Peyer's patch (tissue), 4 donors: ENCODE results near the gene SUPT4H1. TPM values are rescaled to one million over a fixed set of nuclear protein-coding genes. Genes with fewer than 3 reads are reported as not detected.

Source experiments
- DNase-seq, 3 donors: peaks; one replicate each; pipeline ENCODE4 v3.0.0-alpha.2; 2017 to 2019
- H3K27ac ChIP-seq, 4 donors: fragments of 200-600 bp; sonication (generic); one replicate each; pipeline ENCODE4 v1.5.1; 2016 to 2019
- H3K27me3 ChIP-seq, 2 donors: fragments of 200-600 bp; sonication (generic); one replicate each; pipeline ENCODE4 v1.5.1; 2019
- H3K36me3 ChIP-seq, 3 donors: fragments of 200-600 bp; sonication (generic); one replicate each; pipeline ENCODE4 v1.5.1; 2016 to 2019
- H3K4me1 ChIP-seq, 4 donors: fragments of 200-600 bp; sonication (generic); one replicate each; pipeline ENCODE4 v1.5.1; 2016 to 2019
- H3K4me3 ChIP-seq, 4 donors: fragments of 200-600 bp; sonication (generic); 1 replicate in 3 of 4; 2 replicates in 1 of 4; pipeline ENCODE4 v1.5.1; 2016 to 2019; ENCODE audit warnings: mild to moderate bottlenecking in 1 of 4
- H3K9me3 ChIP-seq, 4 donors: fragments of 200-600 bp; sonication (generic); one replicate each; pipeline ENCODE4 v1.5.1; 2016 to 2019; ENCODE audit warnings: mild to moderate bottlenecking in 1 of 4
- CTCF ChIP-seq, 6 experiments: fragments of 450-650 bp in 4 of 6; fragments of 200-600 bp in 2 of 6; sonication (generic) in 1 of 6; IDR thresholded peaks; one replicate each; pipeline ENCODE4 v1.5.1; 2017 to 2019; ENCODE audit warnings: antibody characterized with exemption in 6 of 6, mild to moderate bottlenecking in 3 of 6, moderate library complexity in 1 of 6
- POLR2A ChIP-seq, 2 donors: fragments of 450-650 bp; IDR thresholded peaks; one replicate each; pipeline ENCODE4 v1.5.1; 2017; ENCODE audit warnings: antibody characterized with exemption in 2 of 2, mild to moderate bottlenecking in 2 of 2, moderate library complexity in 2 of 2
- total RNA-seq, 4 donors: library from RNA; depleted of rRNA; stranded (reverse); fragments of >200 nt; gene quantifications; one replicate each; pipeline ENCODE4 v1.1.0, GENCODE V29; 2016

SUPT4H1 gene
- total RNA-seq, 4 donors from 2014 or later: 31.9 to 56.1 (median 47.9) TPM

GRCh38 chr17:58382108-58382871 lies 30.3 kb upstream of the SUPT4H1 start:
- Histone ChIP-seq H3K27me3 (no peaks in the 10 kb centered on the region), H3K36me3 (no peaks in the 10 kb centered on the region), H3K4me1 (peaks cover 0 to 67% (median 6%) of the 10 kb centered on the region in 4 donors), H3K9me3 (no peaks in the 10 kb centered on the region), H3K4me3 (no peak overlapping the region), H3K27ac (peak overlapping the region in 3 of 4 donors; percentile 13 to 66 (median 40))
- TF ChIP-seq POLR2A (IDR thresholded peaks at IDR 0.05) (no peak), CTCF (IDR thresholded peaks at IDR 0.05) (no peak)
- DNase-seq: no peak

GRCh38 chr17:58381124-58382035 lies 29.4 kb upstream of the SUPT4H1 start:
- Histone ChIP-seq H3K9me3 (no peaks in the 10 kb centered on the region), H3K27ac (peak overlapping the region in 3 of 4 donors; percentile 13 to 66 (median 40)), H3K27me3 (no peaks in the 10 kb centered on the region), H3K36me3 (no peaks in the 10 kb centered on the region), H3K4me1 (peaks cover 0 to 70% (median 6%) of the 10 kb centered on the region in 4 donors), H3K4me3 (no peak overlapping the region)
- no peak for DNase-seq
- TF ChIP-seq POLR2A (IDR thresholded peaks at IDR 0.05) (no peak), CTCF (IDR thresholded peaks at IDR 0.05) (no peak)

- Histone ChIP-seq H3K36me3 (no peaks in the 10 kb centered on the region), H3K4me3 (no peak overlapping the region), H3K4me1 (peaks cover 0 to 77% (median 6%) of the 10 kb centered on the region in 4 donors)
Observed at GRCh38 chr17:58380207-58381123, 28.5 kb upstream of the SUPT4H1 start.

GRCh38 chr17:58379511-58379824 lies 27.5 kb upstream of the SUPT4H1 start:
- Histone ChIP-seq H3K27me3 (no peaks in the 10 kb centered on the region), H3K4me1 (peaks cover 0 to 81% (median 6%) of the 10 kb centered on the region in 4 donors), H3K4me3 (no peak overlapping the region), H3K36me3 (no peaks in the 10 kb centered on the region), H3K9me3 (no peaks in the 10 kb centered on the region), H3K27ac (peak overlapping the region in 1 of 4 donors; percentile 38)
- DNase-seq: no peak
- no peak for TF ChIP-seq POLR2A (IDR thresholded peaks at IDR 0.05)
- TF ChIP-seq CTCF (IDR thresholded peaks at IDR 0.05): no peak

More at GRCh38 chr17:58380207-58381123, 28.5 kb upstream of the SUPT4H1 start:
- Histone ChIP-seq H3K9me3 (no peaks in the 10 kb centered on the region), H3K27me3 (no peaks in the 10 kb centered on the region), H3K27ac (peak overlapping the region in 1 of 4 donors; percentile 41)
- no peak for DNase-seq
- no peak for TF ChIP-seq POLR2A (IDR thresholded peaks at IDR 0.05)

GRCh38 chr17:58378733-58379510 lies 26.9 kb upstream of the SUPT4H1 start:
- DNase-seq: no peak
- no peak overlapping the region for H3K4me3 ChIP-seq
- no peaks in the 10 kb centered on the region for H3K36me3 ChIP-seq
- peak overlapping the region in 1 of 4 donors; percentile 38 for H3K27ac ChIP-seq
- TF ChIP-seq CTCF (IDR thresholded peaks at IDR 0.05) (no peak), POLR2A (IDR thresholded peaks at IDR 0.05) (no peak)
- H3K9me3 ChIP-seq: no peaks in the 10 kb centered on the region
- H3K27me3 ChIP-seq: no peaks in the 10 kb centered on the region
- H3K4me1 ChIP-seq: peaks cover 0 to 81% (median 6%) of the 10 kb centered on the region in 4 donors
